GM19397 (cell line): ENCODE measurements around the gene TMEM25.
"Not testable (repeated sequence)": the region's sequence is repeated elsewhere in the genome, so short reads cannot be mapped to it uniquely, and the experiment has no call there.

Source experiments
- ATAC-seq: cut with Tn5 transposase; IDR thresholded peaks from one replicate; pipeline ENCODE4 v1.9.1; 2021; ENCODE audit warnings: mild to moderate bottlenecking, moderate library complexity; ENCODE audit not compliant: unreplicated experiment

Gene TMEM25

GRCh38 chr11:118577995-118578394 is 47.0 kb downstream of the TMEM25 start:
- not testable (repeated sequence) for ATAC-seq

- no peak for ATAC-seq
These were observed 50.1 kb downstream of the TMEM25 start for GRCh38 chr11:118581057-118581456.
